GDM1 (cell line): Measurements from ENCODE around the gene TXK.
A peak's percentile ranks its signal among the peaks of the same experiment; 100 is the strongest.
"Not testable (repeated sequence)": the region's sequence is repeated elsewhere in the genome, so short reads cannot be mapped to it uniquely, and the experiment has no call there.

ENCODE experiments used
- DNase-seq: peaks from one replicate; lab custom pipeline; 2025; lab: John Stamatoyannopoulos, UW

The TXK gene

GRCh38 chr4:48134081-48134480 lies at the start of gene TXK:
Gene TXK (minus strand): TSS chr4:48134250. CDS start chr4:48134170, 80 bp downstream.
- DNase-seq: no peak

- DNase-seq: no peak
These were observed 46.2 kb upstream of the TXK start for GRCh38 chr4:48180234-48180633.

GRCh38 chr4:48178931-48179330 lies 44.9 kb upstream of the TXK start:
- no peak for DNase-seq

- DNase-seq: no peak
These were observed 41.8 kb upstream of the TXK start for GRCh38 chr4:48175806-48176205.

GRCh38 chr4:48175328-48175727 lies 41.3 kb upstream of the TXK start:
- DNase-seq: no peak

GRCh38 chr4:48173056-48173991 lies 39.3 kb upstream of the TXK start:
- DNase-seq: peak; percentile 13

GRCh38 chr4:48172651-48173050 lies 38.6 kb upstream of the TXK start:
- DNase-seq: no peak

GRCh38 chr4:48169636-48170035 lies 35.6 kb upstream of the TXK start:
- no peak for DNase-seq

GRCh38 chr4:48167538-48168263 lies 33.7 kb upstream of the TXK start:
- no peak for DNase-seq

GRCh38 chr4:48164561-48164960 lies 30.5 kb upstream of the TXK start:
- DNase-seq: not testable (repeated sequence)

- no peak for DNase-seq
These were observed 29.7 kb upstream of the TXK start for GRCh38 chr4:48163746-48164145.

GRCh38 chr4:48162162-48162561 lies 28.1 kb upstream of the TXK start:
- no peak for DNase-seq

GRCh38 chr4:48157271-48157670 lies 23.2 kb upstream of the TXK start:
- DNase-seq: no peak

- DNase-seq: no peak
These were observed 22.4 kb upstream of the TXK start for GRCh38 chr4:48156423-48156822.

- no peak for DNase-seq
These were observed 19.9 kb upstream of the TXK start for GRCh38 chr4:48153791-48154550.

GRCh38 chr4:48152259-48152658 lies 18.2 kb upstream of the TXK start:
- DNase-seq: no peak

- DNase-seq: no peak
These were observed 15.8 kb upstream of the TXK start for GRCh38 chr4:48149827-48150370.

- no peak for DNase-seq
These were observed 13.6 kb upstream of the TXK start for GRCh38 chr4:48147621-48148020.

GRCh38 chr4:48141048-48141447 lies 7.0 kb upstream of the TXK start:
- no peak for DNase-seq

GRCh38 chr4:48139691-48140090 lies 5.6 kb upstream of the TXK start:
- DNase-seq: no peak

- no peak for DNase-seq
These were observed 4.9 kb upstream of the TXK start for GRCh38 chr4:48138936-48139335.

GRCh38 chr4:48138511-48138910 lies 4.5 kb upstream of the TXK start:
- no peak for DNase-seq
